GM21423 (cell line): ENCODE results near the gene ARMC5.

ENCODE experiments used
- ATAC-seq: cut with Tn5 transposase; IDR thresholded peaks from one replicate; pipeline ENCODE4 v1.9.1; 2021; ENCODE audit warnings: mild to moderate bottlenecking, moderate library complexity; ENCODE audit not compliant: unreplicated experiment

The ARMC5 gene

DNA sequence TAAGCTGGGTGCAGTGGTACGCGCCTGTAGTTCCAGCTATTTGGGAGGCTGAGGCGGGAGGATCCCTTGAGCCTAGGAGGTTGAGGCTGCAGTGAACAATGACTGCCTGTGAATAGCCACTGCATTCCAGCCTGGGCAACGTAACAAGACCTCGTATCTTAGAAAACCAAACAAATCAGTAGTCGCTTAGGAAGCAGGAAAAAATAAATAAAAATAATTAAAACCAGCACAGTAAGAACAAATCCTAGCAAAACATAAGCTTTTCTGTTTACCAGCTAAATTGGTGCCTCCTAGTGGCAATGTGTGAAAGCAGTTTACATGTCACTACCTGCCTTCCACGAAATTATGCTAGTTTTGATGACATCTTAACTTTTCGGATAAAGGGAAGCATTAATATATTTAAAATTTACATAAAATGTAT, 1.3 kb downstream of the ARMC5 start:
- ATAC-seq = no peak

DNA sequence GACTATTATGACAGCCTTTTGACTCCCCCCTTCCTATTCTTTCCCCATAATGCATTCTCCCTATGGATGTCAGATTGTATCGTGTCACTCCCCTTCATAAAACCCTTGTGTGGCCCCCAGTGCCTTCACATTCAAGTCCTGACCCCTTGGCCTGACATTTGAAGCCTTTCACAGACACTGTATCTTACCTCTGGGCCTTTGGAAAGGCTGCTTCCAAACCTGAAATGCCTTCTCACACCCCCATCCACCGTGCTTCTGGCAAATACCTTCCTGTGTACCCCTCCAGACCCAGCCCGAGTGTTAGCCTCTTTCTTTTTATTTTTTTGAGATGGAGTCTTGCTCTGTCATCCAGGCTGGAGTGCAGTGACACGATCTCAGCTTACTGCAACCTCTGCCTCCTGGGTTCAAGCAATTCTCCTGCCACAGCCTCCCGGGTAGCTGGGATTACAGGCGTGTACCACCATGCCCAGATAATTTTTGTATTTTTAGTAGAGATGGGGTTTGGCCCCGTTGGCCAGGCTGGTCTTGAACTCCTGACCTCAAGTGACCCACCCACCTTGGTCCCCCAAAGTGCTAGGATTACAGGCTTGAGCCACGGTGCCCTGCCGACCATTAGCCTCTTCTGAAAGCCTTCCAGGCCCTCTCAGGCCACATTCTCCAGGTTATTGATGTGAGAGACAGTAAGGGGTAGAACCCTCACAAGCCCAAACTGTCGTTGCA, 2.1 kb downstream of the ARMC5 start:
- no peak for ATAC-seq

DNA sequence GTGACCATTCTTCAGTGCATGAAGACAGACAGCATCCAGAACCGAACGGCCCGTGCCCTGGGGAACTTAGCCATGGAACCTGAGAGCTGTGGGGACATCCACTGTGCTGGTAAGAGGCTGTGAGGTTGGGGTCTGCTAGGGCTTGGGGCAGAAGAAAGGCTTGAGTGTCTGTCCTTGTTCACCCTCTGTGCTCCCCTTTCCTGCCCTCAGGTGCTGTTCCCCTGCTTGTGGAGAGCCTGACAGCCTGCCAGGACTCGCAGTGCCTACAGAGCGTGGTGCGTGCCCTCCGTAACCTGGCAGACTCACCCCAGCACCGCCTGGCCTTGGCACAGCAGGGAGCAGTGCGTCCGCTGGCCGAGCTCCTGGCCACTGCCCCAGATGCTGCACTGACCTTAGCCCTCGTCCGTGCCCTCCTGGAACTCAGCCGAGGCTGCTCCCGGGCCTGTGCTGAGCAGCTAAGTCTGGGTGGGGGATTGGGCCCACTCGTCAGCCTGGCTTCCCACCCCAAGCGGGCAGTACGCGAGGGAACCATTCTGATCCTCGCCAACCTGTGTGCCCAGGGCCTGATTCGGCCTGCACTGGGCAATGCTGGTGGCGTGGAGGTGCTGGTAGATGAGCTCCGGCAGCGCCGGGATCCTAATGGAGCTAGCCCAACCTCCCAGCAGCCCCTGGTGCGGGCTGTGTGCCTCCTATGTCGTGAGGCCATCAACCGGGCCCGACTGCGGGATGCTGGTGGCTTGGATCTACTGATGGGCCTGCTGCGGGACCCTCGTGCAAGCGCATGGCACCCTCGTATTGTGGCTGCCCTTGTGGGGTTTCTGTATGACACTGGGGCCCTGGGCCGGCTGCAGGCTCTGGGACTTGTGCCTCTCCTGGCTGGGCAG, 2.9 kb downstream of the ARMC5 start:
- no peak for ATAC-seq

GRCh38 chr16:31464348-31464769, 5.1 kb downstream of the ARMC5 start:
- ATAC-seq = no peak

- no peak for ATAC-seq
These were observed 5.5 kb downstream of the ARMC5 start for GRCh38 chr16:31464781-31465260.

GRCh38 chr16:31465788-31466370, 6.6 kb downstream of the ARMC5 start:
- ATAC-seq = no peak

DNA sequence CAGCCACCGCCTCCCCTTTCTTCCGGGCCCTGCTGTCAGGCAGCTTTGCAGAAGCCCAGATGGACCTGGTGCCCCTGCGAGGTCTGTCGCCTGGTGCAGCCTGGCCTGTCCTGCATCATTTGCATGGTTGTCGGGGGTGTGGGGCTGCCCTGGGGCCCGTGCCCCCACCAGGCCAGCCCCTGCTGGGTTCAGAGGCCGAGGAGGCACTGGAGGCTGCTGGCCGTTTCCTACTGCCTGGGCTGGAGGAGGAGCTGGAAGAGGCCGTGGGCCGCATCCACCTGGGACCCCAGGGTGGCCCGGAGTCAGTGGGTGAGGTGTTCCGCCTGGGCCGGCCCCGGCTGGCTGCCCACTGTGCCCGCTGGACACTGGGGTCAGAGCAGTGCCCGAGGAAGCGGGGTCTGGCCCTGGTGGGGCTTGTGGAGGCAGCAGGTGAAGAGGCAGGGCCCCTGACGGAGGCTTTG, 7.1 kb downstream of the ARMC5 start:
- ATAC-seq = no peak

DNA sequence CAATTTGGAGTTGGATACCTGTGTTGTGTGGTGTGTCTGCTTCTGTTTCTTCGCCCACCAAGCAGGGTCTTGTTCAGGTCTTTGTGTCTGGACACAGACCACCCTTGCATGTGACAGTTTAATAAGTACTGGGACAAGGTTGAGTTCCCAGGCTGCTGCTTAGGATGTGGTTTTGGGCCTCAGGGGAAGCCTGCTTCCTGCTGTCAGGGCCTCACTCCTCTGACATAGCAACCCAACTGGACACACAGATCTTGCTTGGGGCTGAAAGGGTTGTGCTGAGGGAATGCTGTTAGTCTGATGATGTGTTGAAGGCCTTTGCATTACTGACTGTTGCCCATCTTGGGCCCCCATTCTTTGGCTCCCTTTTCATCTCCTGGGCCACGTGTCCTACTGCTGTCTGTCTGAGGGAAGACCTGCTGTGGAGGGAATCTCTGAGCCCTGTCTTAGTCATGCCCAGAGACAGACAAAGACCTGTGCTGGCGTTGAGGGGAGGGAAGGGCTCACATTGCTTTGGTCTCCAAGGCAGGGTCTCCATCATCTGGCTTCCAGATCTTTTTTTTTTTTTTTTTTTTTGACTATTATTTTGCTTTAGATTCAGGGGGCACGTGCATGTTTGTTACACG, 8.0 kb downstream of the ARMC5 start:
- ATAC-seq = peak; percentile 73

DNA sequence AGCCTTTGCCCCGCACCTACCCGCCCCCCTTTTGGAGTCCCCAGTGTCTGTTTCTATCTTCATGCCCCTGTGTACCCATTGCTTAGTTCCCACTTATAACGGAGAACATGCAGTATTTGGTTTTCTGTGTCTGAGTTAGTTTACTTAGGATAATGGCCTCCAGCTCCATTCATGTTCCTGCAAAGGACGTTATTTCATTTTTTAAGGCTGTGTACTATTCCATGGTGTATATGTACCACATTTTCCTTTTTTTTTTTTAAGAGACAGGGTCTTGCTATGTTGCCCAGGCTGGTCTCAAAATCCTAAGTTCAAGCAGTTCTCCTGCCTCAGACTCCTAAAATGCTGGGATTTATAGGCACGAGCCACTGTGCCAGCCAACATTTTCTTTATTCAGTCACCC, 8.6 kb downstream of the ARMC5 start:
- ATAC-seq = no peak

- no peak for ATAC-seq
These were observed 11.3 kb downstream of the ARMC5 start for GRCh38 chr16:31470615-31471014.

DNA sequence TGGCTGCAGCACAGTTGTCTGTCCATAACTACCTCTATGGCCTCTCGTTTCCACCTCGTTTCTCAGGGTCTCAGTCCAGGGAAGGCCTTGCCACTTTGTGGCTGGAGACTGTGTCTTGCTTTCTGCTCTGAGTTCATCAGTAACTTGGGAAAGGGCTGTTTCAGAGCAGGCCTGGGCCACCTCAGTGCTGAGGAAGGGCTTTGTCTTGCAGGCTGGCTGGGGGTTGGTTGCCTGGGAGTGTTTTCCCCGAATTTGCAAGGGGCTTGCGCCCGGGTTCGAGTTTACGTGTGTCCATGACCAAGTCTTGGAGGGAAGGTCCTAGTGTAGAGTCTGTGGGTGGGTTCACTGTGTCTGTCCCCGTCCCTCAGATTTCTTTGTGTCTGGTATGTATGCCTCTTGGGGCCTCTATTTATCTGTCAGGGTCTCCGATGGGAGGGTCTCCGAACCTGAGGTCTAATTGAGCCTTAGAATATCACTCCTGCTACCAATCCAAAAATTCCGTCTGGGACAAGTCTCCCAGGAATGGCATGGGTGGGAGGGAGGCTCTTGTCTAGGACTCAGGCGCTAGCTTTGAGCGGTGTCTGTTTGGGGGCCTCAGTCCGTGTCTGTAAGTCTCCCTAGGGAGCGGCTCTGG, 12.1 kb downstream of the ARMC5 start:
- ATAC-seq = no peak

DNA sequence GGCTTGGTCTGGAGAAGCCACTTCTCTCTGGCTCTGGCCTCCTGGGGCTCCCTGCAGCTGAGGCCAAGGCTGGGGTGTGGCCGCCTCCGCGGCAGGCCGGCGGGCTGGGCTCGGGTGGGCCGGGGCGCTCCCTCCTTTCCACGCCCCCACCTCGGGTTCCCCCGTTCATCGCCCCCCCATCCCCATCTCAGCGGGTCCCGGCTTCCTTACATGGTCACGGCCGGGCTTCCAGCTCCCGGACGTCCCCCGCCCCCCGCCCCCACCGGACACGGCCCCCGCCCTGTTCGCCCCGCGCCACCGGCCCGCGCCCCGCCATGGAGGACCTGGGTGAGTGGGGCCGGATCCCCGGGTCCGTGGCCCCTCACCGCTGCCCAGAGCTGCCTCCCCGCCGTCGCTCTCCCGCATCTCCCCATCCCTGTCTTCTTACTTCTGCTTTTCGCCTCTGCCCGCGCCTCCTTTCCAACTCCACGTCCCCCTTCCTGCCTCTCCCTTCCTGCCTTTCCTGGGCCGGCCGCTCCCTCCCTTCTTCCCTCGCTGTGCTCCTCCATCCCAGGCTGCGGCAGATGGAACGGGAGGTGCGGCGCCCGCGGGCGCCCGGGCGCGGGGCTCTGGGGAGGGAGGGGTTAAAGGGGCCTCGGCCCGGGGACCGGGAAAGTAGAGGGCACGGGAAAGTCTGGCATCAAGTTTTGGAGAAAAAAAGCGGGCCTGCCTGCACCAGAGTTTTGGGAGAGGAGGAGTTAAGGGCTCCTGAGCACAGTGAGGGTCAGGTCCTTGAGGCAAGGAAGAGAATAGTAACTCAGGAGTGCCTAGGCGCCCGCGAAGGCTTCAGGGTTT, 12.8 kb downstream of the ARMC5 start, which contains the start of gene TGFB1I1:
Gene TGFB1I1 (plus strand): TSS at position 278 of the 834 bp plus-strand sequence. CDS start 37 bp downstream, at position 315.
- no peak for ATAC-seq

GRCh38 chr16:31472709-31473203, 13.5 kb downstream of the ARMC5 start:
- ATAC-seq = no peak

DNA sequence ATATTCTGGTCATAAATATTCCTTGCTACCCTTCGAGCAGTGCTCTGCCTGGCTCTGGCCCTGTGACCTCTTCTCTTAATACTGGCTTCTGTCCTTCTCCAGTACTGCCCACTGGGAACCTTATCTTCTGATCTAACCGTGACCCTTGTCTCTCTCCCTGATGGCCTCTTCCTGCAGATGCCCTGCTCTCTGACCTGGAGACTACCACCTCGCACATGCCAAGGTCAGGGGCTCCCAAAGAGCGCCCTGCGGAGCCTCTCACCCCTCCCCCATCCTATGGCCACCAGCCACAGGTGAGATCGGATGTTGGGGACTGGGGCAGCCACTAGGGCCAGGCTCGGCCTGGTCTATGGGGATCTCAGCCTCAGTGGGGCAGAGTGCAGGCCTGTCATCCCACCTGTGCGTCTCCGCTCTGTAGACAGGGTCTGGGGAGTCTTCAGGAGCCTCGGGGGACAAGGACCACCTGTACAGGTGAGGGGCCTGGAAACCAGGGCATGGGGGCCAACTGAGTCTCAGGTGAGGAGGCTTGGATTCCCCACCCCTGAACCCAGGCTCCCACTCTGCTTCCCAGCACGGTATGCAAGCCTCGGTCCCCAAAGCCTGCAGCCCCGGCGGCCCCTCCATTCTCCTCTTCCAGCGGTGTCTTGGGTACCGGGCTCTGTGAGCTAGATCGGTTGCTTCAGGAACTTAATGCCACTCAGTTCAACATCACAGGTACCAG, 14.1 kb downstream of the ARMC5 start:
- no peak for ATAC-seq

DNA sequence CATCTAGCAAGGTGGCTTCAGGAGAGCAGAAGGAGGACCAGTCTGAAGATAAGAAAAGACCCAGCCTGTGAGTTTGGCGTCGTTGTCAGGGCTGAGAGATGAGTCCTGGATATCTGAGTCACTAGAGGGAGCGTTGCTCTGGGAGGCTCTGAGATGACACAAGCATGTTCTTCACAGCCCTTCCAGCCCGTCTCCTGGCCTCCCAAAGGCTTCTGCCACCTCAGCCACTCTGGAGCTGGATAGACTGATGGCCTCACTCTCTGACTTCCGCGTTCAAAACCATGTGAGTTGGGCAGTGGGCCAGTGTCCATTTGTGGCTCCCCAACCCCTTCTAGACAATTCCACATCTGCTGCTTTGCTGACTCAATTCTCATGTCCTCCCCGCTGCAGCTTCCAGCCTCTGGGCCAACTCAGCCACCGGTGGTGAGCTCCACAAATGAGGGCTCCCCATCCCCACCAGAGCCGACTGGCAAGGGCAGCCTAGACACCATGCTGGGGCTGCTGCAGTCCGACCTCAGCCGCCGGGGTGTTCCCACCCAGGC, 14.9 kb downstream of the ARMC5 start:
- no peak for ATAC-seq

- no peak for ATAC-seq
These were observed 15.8 kb downstream of the ARMC5 start for GRCh38 chr16:31474773-31475738.

DNA sequence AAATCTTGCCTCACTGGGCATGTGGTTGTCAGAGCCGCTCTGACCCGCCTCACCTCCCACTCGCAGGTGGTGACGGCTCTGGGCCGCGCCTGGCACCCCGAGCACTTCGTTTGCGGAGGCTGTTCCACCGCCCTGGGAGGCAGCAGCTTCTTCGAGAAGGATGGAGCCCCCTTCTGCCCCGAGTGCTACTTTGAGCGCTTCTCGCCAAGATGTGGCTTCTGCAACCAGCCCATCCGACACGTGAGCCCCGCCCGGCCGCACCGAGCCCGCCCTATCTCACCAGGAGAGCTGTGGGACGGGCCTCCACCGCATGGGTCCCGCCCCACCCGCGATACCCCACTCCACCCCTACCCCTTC, 16.6 kb downstream of the ARMC5 start:
- no peak for ATAC-seq
